Endometrial microvascular endothelial cells (primary cell): Measurements from ENCODE around the gene PRDX5. TPM values are rescaled to one million over a fixed set of nuclear protein-coding genes. Genes with fewer than 3 reads are reported as not detected.
"Not testable (repeated sequence)": the region's sequence is repeated elsewhere in the genome, so short reads cannot be mapped to it uniquely, and the experiment has no call there.

Experiments
- in situ Hi-C: cut with HindIII; loops from 2 replicates; pipeline ENCODE4 v1.10.0; 2017; ENCODE audit warnings: low sequenced_read_pairs, low pct_unique_long_range_greater_than_20kb; ENCODE audit errors: inconsistent ontology term
- total RNA-seq: library from RNA; depleted of rRNA; stranded (reverse); fragments of >200 nt; gene quantifications from one replicate; pipeline ENCODE4 v1.2.3, GENCODE V29; 2015; ENCODE audit errors: inconsistent ontology term

PRDX5 gene
- total RNA-seq, 1 donor from 2014 or later: 225 TPM

- in situ Hi-C loops: no loop called here
Observed at GRCh38 chr11:64321026-64321425, 3.1 kb downstream of the PRDX5 start.

GRCh38 chr11:64321533-64321932 lies 3.6 kb downstream of the PRDX5 start:
- in situ Hi-C loops: no loop called here

- in situ Hi-C loops: no loop called here
Observed at GRCh38 chr11:64322925-64323260, 5.0 kb downstream of the PRDX5 start.

- in situ Hi-C loops: no loop called here
Observed at GRCh38 chr11:64323373-64323772, 5.5 kb downstream of the PRDX5 start.

GRCh38 chr11:64323984-64324383 lies 6.1 kb downstream of the PRDX5 start:
- in situ Hi-C loops: not testable (repeated sequence)

GRCh38 chr11:64324692-64325469 lies 7.0 kb downstream of the PRDX5 start:
- in situ Hi-C loops: no loop called here

GRCh38 chr11:64327375-64327774 lies 9.5 kb downstream of the PRDX5 start:
- in situ Hi-C loops: no loop called here

GRCh38 chr11:64327993-64328392 lies 10.1 kb downstream of the PRDX5 start:
- in situ Hi-C loops: no loop called here

- in situ Hi-C loops: no loop called here
Observed at GRCh38 chr11:64330888-64331287, 13.0 kb downstream of the PRDX5 start.

- in situ Hi-C loops: no loop called here
Observed at GRCh38 chr11:64331569-64332371, 13.8 kb downstream of the PRDX5 start.

GRCh38 chr11:64333556-64333955 lies 15.6 kb downstream of the PRDX5 start:
- in situ Hi-C loops: no loop called here

GRCh38 chr11:64334764-64335735 lies 17.1 kb downstream of the PRDX5 start:
- in situ Hi-C loops: no loop called here

GRCh38 chr11:64337538-64338249 lies 19.8 kb downstream of the PRDX5 start:
- in situ Hi-C loops: no loop called here

GRCh38 chr11:64338716-64339115 lies 20.8 kb downstream of the PRDX5 start:
- in situ Hi-C loops: no loop called here

- in situ Hi-C loops: no loop called here
Observed at GRCh38 chr11:64339286-64339685, 21.4 kb downstream of the PRDX5 start.

GRCh38 chr11:64339754-64340408 lies 22.0 kb downstream of the PRDX5 start, which contains the start of gene CCDC88B:
TSS of gene CCDC88B (plus strand) at chr11:64340204. CDS start at chr11:64340267, 63 bp downstream.
- in situ Hi-C loops: no loop called here

GRCh38 chr11:64340671-64341335 lies 22.9 kb downstream of the PRDX5 start:
- in situ Hi-C loops: no loop called here

- in situ Hi-C loops: no loop called here
Observed at GRCh38 chr11:64341429-64341828, 23.5 kb downstream of the PRDX5 start.
